ENCODE data around the gene XRCC4. TPM values are rescaled to one million over a fixed set of nuclear protein-coding genes. Genes with fewer than 3 reads are reported as not detected.

The XRCC4 gene
- total RNA-seq, 1 experiment from 2014 or later: 10.8 TPM

- Histone ChIP-seq H4K91ac (ENCODE audit: insufficient read length, low read depth, low read length) (no peak overlapping the region), H3K56ac (ENCODE audit: insufficient read length, low read depth, low read length) (no peak overlapping the region), H2AK5ac (ENCODE audit: insufficient read length, low read length) (no peak overlapping the region), H3K4me2 (ENCODE audit: insufficient read depth, insufficient read length, low read length) (no peak overlapping the region), H3K9ac (ENCODE audit: extremely low read depth, insufficient read length, low read length) (no peak overlapping the region), H2BK12ac (ENCODE audit: insufficient read length, low read depth, low read length) (no peak overlapping the region), H3K9me3 (ENCODE audit: control insufficient read depth, low read depth, low read length) (no peaks in the 10 kb centered on the region), H3K79me2 (ENCODE audit: insufficient read depth, low read length) (no peaks in the 10 kb centered on the region), H4K8ac (replicated peaks; ENCODE audit: insufficient read length, low read depth, low read length) (no peak overlapping the region), H2BK5ac (ENCODE audit: insufficient read length, low read length) (no peak overlapping the region), H3K23ac (ENCODE audit: insufficient read length, low read depth, low read length) (no peak overlapping the region), H3T11ph (ENCODE audit: low read length) (no peak overlapping the region), H2AFZ (ENCODE audit: low read length) (no peak overlapping the region), H3K4ac (ENCODE audit: low read depth, low read length) (no peak overlapping the region), H3K18ac (ENCODE audit: insufficient read length, low read depth, low read length) (no peak overlapping the region), H3K79me1 (ENCODE audit: insufficient read depth, low read depth, low read length, poor library complexity, severe bottlenecking) (no peaks in the 10 kb centered on the region), H3K27me3 (ENCODE audit: insufficient read depth, low read length) (no peaks in the 10 kb centered on the region), H3K23me2 (ENCODE audit: insufficient read length, low read depth, low read length, poor library complexity, severe bottlenecking) (no peaks in the 10 kb centered on the region), H2BK15ac (ENCODE audit: low read depth, low read length) (no peak overlapping the region), H3K4me1 (ENCODE audit: insufficient read depth, low read length) (peaks cover 3% of the 10 kb centered on the region; the same call in 1 of the 2 replicates), H2BK120ac (ENCODE audit: low read depth, low read length, poor library complexity, severe bottlenecking) (no peak overlapping the region), H3K27ac (ENCODE audit: insufficient read length, low read depth, low read length) (no peak overlapping the region), H3K14ac (ENCODE audit: insufficient read depth, low read length) (no peak overlapping the region), H4K5ac (ENCODE audit: insufficient read length, low read depth, low read length) (no peak overlapping the region), H4K20me1 (ENCODE audit: control insufficient read depth, insufficient read depth, insufficient read length) (no peaks in the 10 kb centered on the region), H2BK20ac (ENCODE audit: low read depth, low read length, poor library complexity, severe bottlenecking) (no peak overlapping the region)
- H3K9me3 Mint-ChIP-seq: no peaks in the 10 kb centered on the region
- H3K4me3 Mint-ChIP-seq: no peak overlapping the region
- no peak for TF ChIP-seq CTCF (conservative IDR thresholded peaks at IDR 0.05)
- no peaks in the 10 kb centered on the region for H3K27me3 Mint-ChIP-seq (ENCODE audit: low read depth)
- WGBS (ENCODE audit: extremely low coverage, insufficient read length, low lambda C conversion rate): no CpG with 5 or more reads among the region's 1 CpG
- H3K36me3 Mint-ChIP-seq (ENCODE audit: insufficient read depth in 1 of 3, low read depth in 3 of 3): no peaks in the 10 kb centered on the region
- no peak overlapping the region for H3K27ac Mint-ChIP-seq
- no peak for DNase-seq
- peaks cover 11% of the 10 kb centered on the region in 2 experiments for H3K4me1 Mint-ChIP-seq
Measured at GRCh38 chr5:83101514-83101913, 24.2 kb downstream of the XRCC4 start.
